ENCODE measurements around the gene CMC4.

The CMC4 gene

GRCh38 chrX:155052738-155053498, 18.0 kb downstream of the CMC4 start:
- no peak for DNase-seq

- peak; percentile 57 for DNase-seq
These were observed 21.8 kb downstream of the CMC4 start for GRCh38 chrX:155048977-155049619.

- no peak for DNase-seq
These were observed 24.0 kb downstream of the CMC4 start for GRCh38 chrX:155046811-155047528.

- DNase-seq, result no peak
These were observed 24.7 kb downstream of the CMC4 start for GRCh38 chrX:155046129-155046810.

GRCh38 chrX:155035688-155036087, 35.2 kb downstream of the CMC4 start:
- no peak for DNase-seq

- DNase-seq, result no peak
These were observed 39.3 kb downstream of the CMC4 start for GRCh38 chrX:155031657-155032056.

GRCh38 chrX:155028877-155029291, 42.1 kb downstream of the CMC4 start:
- DNase-seq, result peak; percentile 20

GRCh38 chrX:155028129-155028528, 42.8 kb downstream of the CMC4 start:
- no peak for DNase-seq

- DNase-seq, result peak; percentile 76
These were observed 43.3 kb downstream of the CMC4 start for GRCh38 chrX:155027509-155028066.

- DNase-seq, result peak; percentile 94
These were observed 44.0 kb downstream of the CMC4 start, which contains the start of gene FUNDC2 for GRCh38 chrX:155026727-155027508. TSS of gene FUNDC2 (plus strand) at chrX:155026844. CDS start at chrX:155026939, 95 bp downstream.

- DNase-seq, result no peak
These were observed 44.6 kb downstream of the CMC4 start for GRCh38 chrX:155026420-155026726.

GRCh38 chrX:155023907-155024833, 46.8 kb downstream of the CMC4 start:
- no peak for DNase-seq

GRCh38 chrX:155022585-155022984, 48.4 kb downstream of the CMC4 start, which contains the start of gene F8:
TSS of gene F8 (minus strand) at chrX:155022723. CDS start at chrX:155022552, 171 bp downstream.
- DNase-seq, result peak; percentile 19

- no peak for DNase-seq
These were observed 50.3 kb downstream of the CMC4 start for GRCh38 chrX:155020591-155020990.
